Right ventricle myocardium inferior (tissue), 1 donor: ENCODE data around the gene VN1R2. TPM values are rescaled to one million over a fixed set of nuclear protein-coding genes. Genes with fewer than 3 reads are reported as not detected.
A peak's percentile ranks its signal among the peaks of the same experiment; 100 is the strongest.
"Not testable (repeated sequence)": the region's sequence is repeated elsewhere in the genome, so short reads cannot be mapped to it uniquely, and the experiment has no call there.

Source experiments
- ATAC-seq: fragments of 200-7000 bp; cut with Tn5 transposase; one replicate; pipeline ENCODE4 v1.9.1; 2020; ENCODE audit warnings: mild to moderate bottlenecking, moderate library complexity
- DNase-seq: peaks from one replicate; pipeline ENCODE4 v3.0.0; 2021; ENCODE audit errors: missing footprints
- intact Hi-C: fragments of 100-400 bp; cut with DNase I; formaldehyde crosslinking; loops from one replicate; pipeline ENCODE4 v1.11.0; 2022
- long read RNA-seq: library from polyadenylated mRNA; unstranded; transcript quantifications from one replicate; pipeline ENCODE4 v2.0.0, GENCODE V29; 2021
- total RNA-seq: library from RNA; stranded (reverse); fragmentation: NEBNext Ultra II Directional; extraction: Animal tissue kit (Norgen Biotek cat#: 25700); gene quantifications from one replicate; pipeline ENCODE4 v1.2.1, GENCODE V29; 2021
- donor health status: DM: no; HTN: yes; CAD: no; lungs with severe emphysema.

The VN1R2 gene, protein sequence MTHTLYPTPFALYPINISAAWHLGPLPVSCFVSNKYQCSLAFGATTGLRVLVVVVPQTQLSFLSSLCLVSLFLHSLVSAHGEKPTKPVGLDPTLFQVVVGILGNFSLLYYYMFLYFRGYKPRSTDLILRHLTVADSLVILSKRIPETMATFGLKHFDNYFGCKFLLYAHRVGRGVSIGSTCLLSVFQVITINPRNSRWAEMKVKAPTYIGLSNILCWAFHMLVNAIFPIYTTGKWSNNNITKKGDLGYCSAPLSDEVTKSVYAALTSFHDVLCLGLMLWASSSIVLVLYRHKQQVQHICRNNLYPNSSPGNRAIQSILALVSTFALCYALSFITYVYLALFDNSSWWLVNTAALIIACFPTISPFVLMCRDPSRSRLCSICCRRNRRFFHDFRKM
- not detected for total RNA-seq
- long read RNA-seq = 0 reads

DNA sequence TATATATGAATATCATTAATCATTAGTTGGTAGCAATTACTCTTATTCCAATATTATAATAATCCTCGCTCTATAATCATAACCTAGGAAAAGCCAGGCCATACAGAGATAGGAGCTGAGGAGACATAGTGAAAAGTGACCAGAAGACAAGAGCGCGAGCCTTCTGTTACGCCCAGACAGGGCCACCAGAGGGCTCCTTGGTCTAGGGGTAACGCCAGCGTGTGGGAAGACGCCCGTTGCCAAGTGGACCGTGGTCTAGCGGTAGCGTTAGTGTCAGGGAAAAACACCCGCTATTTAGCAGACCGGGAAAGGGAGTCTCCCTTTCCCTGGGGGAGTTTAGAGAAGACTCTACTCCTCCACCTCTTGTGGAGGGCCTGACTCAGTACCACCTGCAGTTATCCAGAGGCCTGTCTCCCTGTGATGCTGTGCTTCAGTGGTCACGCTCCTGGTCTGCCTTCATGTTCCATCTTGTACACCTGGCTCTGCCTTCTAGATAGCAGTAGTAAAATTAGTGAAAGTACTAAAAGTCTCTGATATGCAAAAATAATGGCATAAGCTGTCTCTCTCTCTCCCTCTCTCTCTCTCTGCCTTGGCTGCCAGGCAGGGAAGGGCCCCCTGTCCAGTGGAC lies at the start of gene VN1R2:
Gene VN1R2, plus strand, starts transcription at position 578 of the 628 bp plus-strand sequence. CDS start 84 bp downstream, outside the sequence.
- DNase-seq, ATAC-seq, intact Hi-C loops: not testable (repeated sequence)

DNA sequence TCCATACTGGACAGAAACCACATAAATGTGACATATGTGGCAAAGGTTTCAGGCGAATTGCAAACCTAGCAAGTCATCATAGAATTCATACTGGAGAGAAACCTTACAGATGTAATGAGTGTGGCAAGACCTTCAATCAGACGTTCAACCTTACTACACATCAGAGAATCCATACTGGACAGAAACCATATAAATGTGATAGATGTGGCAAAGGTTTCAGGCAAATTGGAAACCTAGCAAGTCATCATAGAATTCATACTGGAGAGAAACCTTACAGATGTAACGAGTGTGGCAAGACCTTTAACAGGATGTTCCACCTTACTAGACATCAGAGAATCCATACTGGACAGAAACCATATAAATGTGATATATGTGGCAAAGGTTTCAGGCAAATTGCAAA lies 46.5 kb upstream of the VN1R2 start:
- intact Hi-C loops, ATAC-seq, DNase-seq: not testable (repeated sequence)

DNA sequence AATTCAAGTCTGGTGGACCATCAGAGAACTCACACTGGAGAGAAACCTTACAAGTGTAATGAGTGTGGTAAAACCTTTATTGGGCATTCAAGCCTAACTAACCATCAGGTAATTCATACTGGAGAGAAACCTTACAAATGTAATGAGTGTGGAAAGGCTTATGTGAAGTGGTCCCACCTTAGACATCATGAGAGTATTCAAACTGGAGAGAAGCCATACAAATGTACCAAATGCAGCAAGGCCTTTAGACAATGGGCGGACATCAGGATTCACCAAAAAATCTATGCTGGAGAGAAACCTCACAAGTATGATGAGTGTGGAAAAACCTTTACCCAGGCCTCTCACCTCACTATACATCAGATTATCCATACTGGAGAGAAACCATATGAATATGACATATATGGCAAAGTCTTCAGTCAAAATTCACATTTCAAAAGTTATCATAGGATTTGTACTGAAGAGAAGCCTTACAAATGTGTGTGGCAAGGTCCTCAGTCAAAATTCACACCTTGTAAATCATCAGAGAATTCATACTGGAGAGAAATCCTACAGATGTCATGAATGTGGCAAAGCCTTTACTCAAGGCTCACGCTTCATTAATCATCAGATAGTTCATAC lies 45.3 kb upstream of the VN1R2 start:
- DNase-seq (no peak), ATAC-seq (no peak)
- intact Hi-C loops = no loop called here

DNA sequence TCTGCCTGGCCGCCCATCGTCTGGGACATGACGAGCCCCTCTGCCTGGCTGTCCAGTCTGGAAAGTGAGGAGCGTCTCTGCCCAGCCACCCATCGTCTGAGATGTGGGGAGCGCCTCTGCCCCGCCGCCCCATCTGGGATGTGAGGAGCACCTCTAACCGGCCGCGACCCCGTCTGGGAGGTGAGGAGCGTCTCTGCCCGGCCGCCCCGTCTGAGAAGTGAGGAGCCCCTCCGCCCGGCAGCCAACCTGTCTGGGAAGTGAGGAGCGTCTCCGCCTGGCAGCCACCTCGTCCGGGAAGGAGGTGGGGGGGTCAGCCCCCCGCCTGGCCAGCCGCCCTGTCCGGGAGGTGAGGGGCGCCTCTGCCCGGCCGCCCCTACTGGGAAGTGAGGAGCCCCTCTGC lies 35.4 kb upstream of the VN1R2 start:
- DNase-seq, intact Hi-C loops, ATAC-seq: not testable (repeated sequence)

DNA sequence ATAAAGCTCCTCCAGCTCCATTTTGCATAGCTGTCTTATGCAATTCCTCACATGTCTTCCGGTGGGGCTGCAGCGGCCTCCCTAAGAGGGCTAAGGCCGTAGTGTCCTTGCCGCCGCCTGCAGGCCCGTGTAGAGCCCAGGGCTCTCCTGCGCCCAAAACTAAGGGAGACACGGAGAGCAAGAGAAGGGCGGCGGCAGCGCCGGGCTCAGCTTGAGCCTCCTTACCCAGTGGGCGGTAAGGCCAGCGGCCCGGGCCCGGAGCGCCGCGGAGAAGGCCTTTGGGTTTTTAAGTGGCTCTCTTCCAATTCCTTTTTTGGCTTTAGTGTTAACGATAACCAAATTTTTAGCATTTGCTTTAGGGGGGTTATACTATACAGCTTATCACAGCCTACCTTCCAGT lies 33.5 kb upstream of the VN1R2 start:
- ATAC-seq (no peak), DNase-seq (no peak)
- intact Hi-C loops = no loop called here

DNA sequence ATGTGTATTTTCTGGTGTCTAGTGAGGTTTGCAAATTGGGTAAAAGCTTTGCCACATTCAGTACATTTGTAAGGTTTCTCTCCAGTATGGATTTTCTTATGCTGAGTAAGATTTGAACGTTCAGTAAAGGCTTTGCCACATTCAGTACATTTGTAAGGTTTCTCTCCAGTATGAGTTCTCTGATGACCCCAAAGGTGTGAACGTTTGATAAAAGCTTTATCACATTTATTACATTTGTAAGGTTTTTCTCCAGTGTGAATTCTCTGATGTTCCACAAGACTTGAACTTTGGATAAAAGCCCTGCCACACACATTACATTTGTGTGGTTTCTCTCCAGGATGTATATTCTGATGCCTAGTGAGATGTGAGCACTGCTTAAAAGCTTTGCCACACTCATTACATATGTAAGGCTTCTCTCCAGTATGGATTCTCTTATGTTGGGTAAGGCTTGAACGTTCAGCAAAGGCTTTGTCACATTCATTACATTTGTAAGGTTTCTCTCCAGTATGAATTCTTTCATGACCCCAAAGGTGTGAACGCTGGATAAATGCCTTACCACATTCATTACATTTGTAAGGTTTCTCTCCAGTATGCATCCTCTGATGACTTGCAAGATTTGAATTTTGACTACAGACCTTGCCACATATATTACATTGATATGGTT lies 20.8 kb upstream of the VN1R2 start:
- no peak for DNase-seq
- intact Hi-C loops = no loop called here
- ATAC-seq = no peak

DNA sequence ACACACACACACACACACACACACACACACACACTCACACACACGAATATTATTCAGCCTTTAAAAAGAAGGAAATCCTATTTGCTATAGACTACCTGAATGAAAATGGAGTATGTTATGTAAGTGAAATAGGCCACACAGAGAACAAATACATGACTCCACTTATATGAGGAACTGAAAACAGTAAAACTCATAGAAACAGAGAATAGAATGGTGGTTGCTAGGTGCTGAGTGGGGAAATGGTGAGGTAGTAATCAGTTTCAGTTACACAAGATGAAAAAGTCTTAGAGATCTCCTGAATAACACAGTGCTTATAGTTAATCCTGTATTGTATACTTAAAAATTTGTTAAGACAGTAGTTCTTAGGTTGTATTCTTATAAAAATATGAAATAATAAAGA lies 11.6 kb upstream of the VN1R2 start:
- ATAC-seq (no peak), DNase-seq (no peak)
- intact Hi-C loops = no loop called here

DNA sequence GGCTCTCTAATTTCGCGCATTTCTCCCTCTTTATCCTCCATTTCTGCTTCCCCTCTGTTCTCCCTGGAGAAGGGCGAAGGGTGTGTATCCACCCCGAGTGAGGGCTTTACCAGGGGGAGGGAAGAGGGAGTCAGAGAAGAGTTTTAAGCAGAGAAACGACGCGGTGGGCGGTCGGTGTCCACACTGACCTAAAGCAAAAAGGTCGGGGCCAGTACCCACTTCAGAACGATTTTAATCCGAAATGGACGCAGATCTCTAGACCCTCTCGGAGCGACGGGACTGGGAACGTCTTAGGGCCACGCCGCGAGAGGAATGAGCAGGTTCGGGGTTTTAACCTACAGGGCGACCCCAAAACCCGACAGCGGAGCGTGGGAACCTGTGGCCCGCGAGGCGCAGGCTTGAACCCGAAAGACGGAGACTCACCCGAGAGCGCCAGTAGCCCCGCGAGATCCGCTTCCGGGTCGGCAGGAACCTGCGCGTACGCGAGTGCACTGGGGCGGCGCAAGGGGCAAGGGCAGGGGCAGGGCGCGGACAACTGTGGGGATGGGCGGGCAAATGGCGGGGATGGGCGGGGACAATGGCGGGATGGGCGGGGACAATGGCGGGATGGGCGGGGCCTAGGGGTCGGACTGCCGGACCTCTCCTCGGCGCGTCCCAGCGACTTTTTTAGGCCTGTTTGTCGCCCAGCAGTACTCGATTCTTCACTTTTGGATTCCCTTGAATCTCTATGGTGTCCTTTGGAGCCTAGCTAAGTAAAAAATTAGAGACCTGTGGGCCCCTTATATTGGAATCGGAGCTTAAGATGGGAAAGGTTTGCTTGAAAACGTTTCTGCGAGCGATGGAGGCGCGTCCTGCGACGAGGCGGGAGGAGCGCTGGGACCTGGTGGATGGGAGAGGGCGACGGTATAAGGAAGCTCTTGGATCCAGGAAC lies 3.4 kb upstream of the VN1R2 start, which contains the start of gene ZNF677:
Gene ZNF677, minus strand, starts transcription at position 463 of the 931 bp plus-strand sequence. CDS start 3,323 bp downstream, outside the sequence.
- DNase-seq (peak; percentile 95), ATAC-seq (peak; percentile 100)
- intact Hi-C loops = loop anchor here (1.0 to 2.0 kb wide), 2 partner anchors 57 to 78 kb away; partner anchors contain the start of gene ZNF845

DNA sequence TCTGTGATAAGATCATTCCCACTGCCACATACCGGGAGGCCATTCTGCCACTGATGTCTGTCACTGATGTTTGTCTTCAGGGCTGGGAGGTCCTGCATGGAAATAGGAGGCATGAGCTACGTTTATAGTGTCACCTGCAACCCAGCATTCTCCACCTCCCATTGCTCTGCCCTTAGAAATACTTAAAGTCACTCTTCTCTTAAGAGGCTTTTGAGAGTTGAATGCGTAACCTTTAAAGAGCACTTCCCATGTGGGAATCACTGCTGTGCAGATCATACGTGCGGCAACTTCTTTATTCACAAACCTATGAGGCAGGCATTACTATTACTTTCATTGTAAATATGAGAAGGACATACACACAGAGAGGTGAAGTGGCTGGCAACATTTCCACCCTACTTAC lies 9.5 kb downstream of the VN1R2 start, which contains the start of gene VN1R4:
Gene VN1R4, minus strand, starts transcription at position 101 of the 400 bp plus-strand sequence. Its CDS starts 58 bp downstream, at position 43.
- ATAC-seq, intact Hi-C loops, DNase-seq: not testable (repeated sequence)

DNA sequence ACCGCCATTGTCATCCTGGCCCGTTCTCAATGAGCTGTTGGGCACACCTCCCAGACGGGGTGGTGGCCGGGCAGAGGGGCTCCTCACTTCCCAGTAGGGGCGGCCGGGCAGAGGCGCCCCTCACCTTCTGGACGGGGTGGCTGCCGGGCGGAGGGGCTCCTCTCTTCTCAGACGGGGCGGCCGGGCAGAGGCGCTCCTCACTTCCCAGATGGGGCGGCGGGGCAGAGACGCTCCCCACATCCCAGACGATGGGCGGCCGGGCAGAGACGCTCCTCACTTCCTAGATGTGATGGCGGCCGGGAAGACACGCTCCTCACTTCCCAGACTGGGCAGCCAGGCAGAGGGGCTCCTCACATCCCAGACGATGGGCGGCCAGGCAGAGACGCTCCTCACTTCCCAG lies 11.8 kb downstream of the VN1R2 start:
- intact Hi-C loops = not testable (repeated sequence)

DNA sequence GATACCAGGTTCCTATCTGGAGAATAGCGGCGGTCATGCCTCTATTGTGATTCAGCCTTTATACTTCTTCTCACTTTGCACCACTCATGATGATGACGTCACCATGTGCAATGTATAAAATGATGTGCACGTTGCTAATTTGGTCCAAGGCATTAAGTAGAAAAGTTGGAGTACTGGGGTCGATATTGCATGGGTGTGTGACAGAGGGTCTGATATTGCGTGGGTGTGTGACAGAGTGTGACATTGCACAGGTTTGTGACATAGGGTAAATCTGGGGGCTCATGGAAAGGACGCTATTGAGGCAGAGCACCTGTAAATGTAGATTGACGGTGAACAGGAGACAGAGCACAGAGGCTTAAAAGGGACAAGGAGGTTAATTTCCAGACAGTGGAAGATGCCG lies 14.0 kb downstream of the VN1R2 start:
- no peak for ATAC-seq
- DNase-seq = no peak
- intact Hi-C loops = no loop called here

More for the DNA sequence above, 11.8 kb downstream of the VN1R2 start:
- DNase-seq, ATAC-seq: not testable (repeated sequence)

DNA sequence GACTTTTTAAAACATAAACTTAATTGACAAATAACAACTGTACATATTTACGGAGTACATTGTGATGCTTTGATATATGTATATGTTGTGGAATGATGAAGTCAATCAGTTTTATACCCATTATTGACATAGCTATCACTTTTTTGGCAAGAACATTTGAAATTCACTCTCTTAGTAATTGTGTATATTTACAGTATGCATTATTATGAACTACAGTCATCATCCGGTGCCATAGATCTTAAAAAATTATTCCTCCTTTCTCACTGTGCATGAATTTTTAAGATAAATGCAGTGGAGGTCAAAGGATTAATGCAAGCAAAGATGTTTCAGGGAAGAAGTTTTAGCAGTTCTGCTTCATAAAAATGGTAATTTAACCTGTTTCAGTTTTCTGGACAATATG lies 17.4 kb downstream of the VN1R2 start:
- intact Hi-C loops = no loop called here
- DNase-seq = no peak
- no peak for ATAC-seq

DNA sequence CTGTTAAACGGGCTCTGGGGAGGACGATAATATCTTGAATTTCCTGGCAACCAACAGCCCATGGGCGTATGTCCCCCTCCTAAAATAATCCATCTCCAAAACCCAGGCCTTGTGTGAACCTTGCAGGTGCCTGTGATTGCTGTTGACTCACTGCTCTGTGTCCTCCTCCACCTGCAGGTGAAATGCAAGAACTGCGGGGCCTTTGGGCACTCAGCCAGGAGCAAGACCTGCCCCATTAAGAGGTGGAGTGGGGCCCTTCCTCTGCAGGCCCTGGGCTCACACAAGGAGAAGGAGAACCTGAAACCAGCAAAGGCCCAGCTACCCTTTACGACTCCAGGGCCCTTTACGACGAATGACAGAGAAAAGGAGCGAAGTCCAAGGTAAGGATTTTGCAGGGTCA lies 23.9 kb downstream of the VN1R2 start:
- intact Hi-C loops, ATAC-seq, DNase-seq: not testable (repeated sequence)

DNA sequence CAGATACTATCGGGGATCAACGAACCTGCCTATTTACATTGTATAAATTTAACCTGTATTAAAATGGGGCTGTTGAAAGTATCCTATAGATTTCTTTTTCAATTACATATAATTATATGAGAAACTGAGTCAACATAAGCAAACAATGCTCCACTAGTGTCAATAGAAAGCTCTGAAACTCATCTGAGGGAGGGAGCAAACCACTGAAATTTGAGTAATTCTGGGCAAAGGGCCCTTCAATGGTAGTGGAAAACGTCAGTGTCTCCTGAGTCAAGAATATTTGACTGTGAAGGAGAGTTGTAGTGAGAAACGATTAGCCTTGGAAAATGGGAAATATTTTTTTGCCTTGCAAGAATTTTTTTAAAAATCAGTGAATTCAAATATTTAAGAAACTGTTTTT lies 27.0 kb downstream of the VN1R2 start:
- ATAC-seq (no peak), DNase-seq (no peak)
- intact Hi-C loops = no loop called here

DNA sequence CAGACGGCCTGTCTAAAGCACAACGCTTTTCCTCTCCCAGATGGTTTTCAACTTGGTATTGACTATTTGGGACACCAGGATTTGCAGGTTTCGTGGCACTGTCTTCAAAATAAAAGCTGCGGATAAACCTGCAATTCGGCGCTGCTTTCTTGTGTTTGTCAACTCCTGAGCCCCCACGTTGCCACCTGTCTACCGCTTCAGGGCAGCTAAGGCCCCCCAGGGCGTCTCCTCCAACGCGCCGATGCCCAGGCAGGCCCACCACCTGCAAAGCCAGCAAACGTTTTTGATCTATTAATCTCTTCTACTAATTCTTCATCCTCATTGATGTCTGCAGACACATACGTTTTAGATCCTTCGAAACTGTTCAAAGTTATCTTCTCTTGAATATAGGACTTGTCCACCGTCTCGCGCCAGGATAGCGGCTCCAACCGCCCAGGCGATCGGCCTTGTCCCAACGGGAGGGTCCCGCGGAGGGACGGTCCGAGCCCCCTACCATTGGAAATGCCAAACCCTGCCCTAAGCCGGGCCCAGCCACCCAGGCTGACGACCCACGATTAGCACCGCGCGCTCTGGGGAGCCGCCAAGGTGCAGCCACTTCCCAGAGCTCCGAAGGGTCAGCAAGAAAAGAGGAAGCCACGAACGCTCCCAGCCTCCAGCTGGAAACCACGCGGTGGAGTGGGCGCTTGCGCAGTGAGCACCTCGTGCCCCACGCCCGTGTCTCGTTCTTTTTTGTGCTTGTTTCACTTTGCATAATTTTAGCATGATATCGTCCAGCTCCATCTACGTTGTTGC lies 32.9 kb downstream of the VN1R2 start:
- ATAC-seq = no peak
- intact Hi-C loops = no loop called here
- DNase-seq = peak; percentile 55

DNA sequence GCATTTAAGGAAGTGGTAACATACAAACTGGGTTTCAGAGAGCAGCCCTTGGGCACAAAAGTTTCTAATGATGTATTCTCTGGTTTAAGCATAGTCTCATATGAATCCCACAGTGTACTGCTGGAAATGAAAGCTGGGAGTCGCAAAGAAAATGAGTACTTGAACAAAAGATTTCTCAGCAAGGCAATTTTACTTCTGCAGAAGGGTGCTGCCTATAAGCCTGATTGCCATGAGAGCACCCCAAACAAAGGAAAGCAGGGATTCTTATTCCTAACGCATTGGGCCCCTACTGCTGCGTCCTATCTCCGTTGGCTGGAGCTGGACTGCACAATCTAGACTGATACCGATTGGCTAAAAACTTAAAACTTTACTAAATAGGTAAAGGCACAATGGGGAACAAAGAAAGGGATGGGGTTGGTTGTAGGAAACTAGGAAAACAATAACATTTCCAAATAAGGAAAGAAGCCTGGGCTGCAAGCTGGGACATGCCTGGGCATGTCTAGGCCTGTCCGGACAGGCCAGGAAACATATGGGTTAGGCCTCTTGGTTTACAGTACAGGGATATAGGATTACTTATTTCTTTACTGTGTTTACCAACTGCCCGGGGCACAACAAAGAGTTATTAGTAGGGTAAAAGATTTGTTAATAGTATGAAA lies 36.8 kb downstream of the VN1R2 start:
- intact Hi-C loops = no loop called here
- ATAC-seq = no peak
- DNase-seq = no peak
